Smooth muscle cell (in vitro differentiated cells): Measurements from ENCODE around the gene S100A7. TPM values are rescaled to one million over a fixed set of nuclear protein-coding genes. Genes with fewer than 3 reads are reported as not detected.

ENCODE experiments used
- DNase-seq: peaks from one replicate; lab custom pipeline; 2025; ENCODE audit not compliant: unreplicated experiment; lab: John Stamatoyannopoulos, UW
- H2AFZ ChIP-seq: fragments of 200-600 bp; sonication (generic); 2 replicates; pipeline ENCODE4 v1.6.0; 2016; ENCODE audit warnings: antibody characterized with exemption, low read depth, mild to moderate bottlenecking
- H3F3A ChIP-seq: fragments of 200-600 bp; sonication (generic); 2 replicates; pipeline ENCODE4 v1.6.0; 2017; ENCODE audit warnings: antibody characterized with exemption, low read depth
- H3K27ac ChIP-seq: fragments of 200-600 bp; sonication (generic); 2 replicates; pipeline ENCODE4 v1.5.1; 2016; ENCODE audit warnings: low read depth, mild to moderate bottlenecking
- H3K27me3 ChIP-seq: fragments of 200-600 bp; sonication (generic); 2 replicates; pipeline ENCODE4 v1.6.1; 2016; ENCODE audit warnings: low read depth, mild to moderate bottlenecking
- H3K36me3 ChIP-seq: fragments of 200-600 bp; sonication (generic); 2 replicates; pipeline ENCODE4 v1.5.1; 2016; ENCODE audit warnings: low read depth
- H3K4me1 ChIP-seq: fragments of 200-600 bp; sonication (generic); 2 replicates; pipeline ENCODE4 v1.5.1; 2016; ENCODE audit warnings: low read depth
- H3K4me2 ChIP-seq: fragments of 200-600 bp; sonication (generic); 2 replicates; pipeline ENCODE4 v1.6.0; 2016; ENCODE audit warnings: mild to moderate bottlenecking
- H3K4me3 ChIP-seq: fragments of 200-600 bp; sonication (generic); 2 replicates; pipeline ENCODE4 v1.5.1; 2016; ENCODE audit warnings: mild to moderate bottlenecking
- H3K79me2 ChIP-seq: fragments of 200-600 bp; sonication (generic); 2 replicates; pipeline ENCODE4 v1.6.0; 2016; ENCODE audit warnings: low read depth, mild to moderate bottlenecking
- H3K9ac ChIP-seq: fragments of 200-600 bp; sonication (generic); 2 replicates; pipeline ENCODE4 v1.6.0; 2016; ENCODE audit warnings: low read depth
- H3K9me3 ChIP-seq: fragments of 200-600 bp; sonication (generic); replicated peaks from 2 replicates; pipeline ENCODE4 v1.5.1; 2016; ENCODE audit warnings: low read depth
- H4K20me1 ChIP-seq: fragments of 200-600 bp; sonication (generic); 2 replicates; pipeline ENCODE4 v1.6.0; 2016; ENCODE audit warnings: low read depth
- CTCF ChIP-seq: fragments of 200-600 bp; sonication (generic); IDR thresholded peaks from 2 replicates; pipeline ENCODE4 v1.5.1; 2017; ENCODE audit warnings: borderline replicate concordance, mild to moderate bottlenecking, antibody characterized with exemption; ENCODE audit not compliant: insufficient read depth, poor library complexity, severe bottlenecking
- WGBS: methylation state at CpG from one replicate; pipeline ENCODE4 v1.1.7; 2016; ENCODE audit warnings: low lambda C conversion rate; 5-methylcytosine and 5-hydroxymethylcytosine counted together
- polyA plus RNA-seq: library from polyadenylated mRNA; unstranded; fragments of >200 nt; fragmentation: Nextera tagmentation; extraction: Ambion mirVana; gene quantifications from 2 replicates; pipeline ENCODE4 v1.2.1, GENCODE V29; 2016
- total RNA-seq: library from RNA; depleted of rRNA; stranded (reverse); fragments of >200 nt; gene quantifications from 2 replicates; pipeline ENCODE4 v1.2.3, GENCODE V29; 2014

S100A7 gene
- total and polyA plus RNA-seq, 2 experiments from 2014 or later, result not detected

- WGBS, result 74% methylated on average over 2 of the region's 2 CpGs
- Histone ChIP-seq H3K27me3 (peaks cover 8% of the 10 kb centered on the region), H3K9ac (no peak overlapping the region), H2AFZ (no peak overlapping the region), H3K9me3 (no peaks in the 10 kb centered on the region), H4K20me1 (no peaks in the 10 kb centered on the region), H3K4me1 (no peaks in the 10 kb centered on the region), H3K4me3 (no peak overlapping the region), H3K4me2 (no peak overlapping the region), H3K36me3 (no peaks in the 10 kb centered on the region), H3K27ac (no peak overlapping the region), H3F3A (no peaks in the 10 kb centered on the region), H3K79me2 (no peaks in the 10 kb centered on the region)
- DNase-seq, result no peak
- TF ChIP-seq CTCF, result no peak
Observed at GRCh38 chr1:153481124-153481523, 20.7 kb upstream of the S100A7 start.

GRCh38 chr1:153478692-153479618 is 18.5 kb upstream of the S100A7 start:
- no peak overlapping the region for H2AFZ ChIP-seq
- no peak overlapping the region for H3K4me2 ChIP-seq
- H3K27me3 ChIP-seq, result peaks cover 8% of the 10 kb centered on the region
- H3K9ac ChIP-seq, result no peak overlapping the region
- no peaks in the 10 kb centered on the region for H4K20me1 ChIP-seq
- 72% methylated on average over 4 of the region's 4 CpGs for WGBS
- H3K36me3 ChIP-seq, result no peaks in the 10 kb centered on the region
- no peak overlapping the region for H3K27ac ChIP-seq
- TF ChIP-seq CTCF, result no peak
- no peaks in the 10 kb centered on the region for H3K4me1 ChIP-seq
- no peaks in the 10 kb centered on the region for H3K9me3 ChIP-seq
- H3F3A ChIP-seq, result no peaks in the 10 kb centered on the region
- H3K4me3 ChIP-seq, result no peak overlapping the region
- no peak for DNase-seq
- no peaks in the 10 kb centered on the region for H3K79me2 ChIP-seq

GRCh38 chr1:153478047-153478691 is 17.7 kb upstream of the S100A7 start:
- Histone ChIP-seq H3K79me2 (no peaks in the 10 kb centered on the region), H3K9me3 (no peaks in the 10 kb centered on the region), H3K4me3 (no peak overlapping the region), H3K27me3 (peaks cover 8% of the 10 kb centered on the region), H3K4me1 (no peaks in the 10 kb centered on the region), H4K20me1 (no peaks in the 10 kb centered on the region), H3F3A (no peaks in the 10 kb centered on the region), H3K9ac (no peak overlapping the region), H3K36me3 (no peaks in the 10 kb centered on the region), H2AFZ (no peak overlapping the region), H3K4me2 (no peak overlapping the region), H3K27ac (no peak overlapping the region)
- 65% methylated on average over 8 of the region's 8 CpGs for WGBS
- TF ChIP-seq CTCF, result no peak
- no peak for DNase-seq
